GM21619 (cell line): ENCODE data around the gene DOHH.
"Not testable (repeated sequence)": the region's sequence is repeated elsewhere in the genome, so short reads cannot be mapped to it uniquely, and the experiment has no call there.

Experiments
- ATAC-seq: cut with Tn5 transposase; IDR thresholded peaks from one replicate; pipeline ENCODE4 v1.9.1; 2021; ENCODE audit not compliant: unreplicated experiment

The DOHH gene

GRCh38 chr19:3535235-3535535 is 34.7 kb upstream of the DOHH start:
- ATAC-seq = no peak

DNA sequence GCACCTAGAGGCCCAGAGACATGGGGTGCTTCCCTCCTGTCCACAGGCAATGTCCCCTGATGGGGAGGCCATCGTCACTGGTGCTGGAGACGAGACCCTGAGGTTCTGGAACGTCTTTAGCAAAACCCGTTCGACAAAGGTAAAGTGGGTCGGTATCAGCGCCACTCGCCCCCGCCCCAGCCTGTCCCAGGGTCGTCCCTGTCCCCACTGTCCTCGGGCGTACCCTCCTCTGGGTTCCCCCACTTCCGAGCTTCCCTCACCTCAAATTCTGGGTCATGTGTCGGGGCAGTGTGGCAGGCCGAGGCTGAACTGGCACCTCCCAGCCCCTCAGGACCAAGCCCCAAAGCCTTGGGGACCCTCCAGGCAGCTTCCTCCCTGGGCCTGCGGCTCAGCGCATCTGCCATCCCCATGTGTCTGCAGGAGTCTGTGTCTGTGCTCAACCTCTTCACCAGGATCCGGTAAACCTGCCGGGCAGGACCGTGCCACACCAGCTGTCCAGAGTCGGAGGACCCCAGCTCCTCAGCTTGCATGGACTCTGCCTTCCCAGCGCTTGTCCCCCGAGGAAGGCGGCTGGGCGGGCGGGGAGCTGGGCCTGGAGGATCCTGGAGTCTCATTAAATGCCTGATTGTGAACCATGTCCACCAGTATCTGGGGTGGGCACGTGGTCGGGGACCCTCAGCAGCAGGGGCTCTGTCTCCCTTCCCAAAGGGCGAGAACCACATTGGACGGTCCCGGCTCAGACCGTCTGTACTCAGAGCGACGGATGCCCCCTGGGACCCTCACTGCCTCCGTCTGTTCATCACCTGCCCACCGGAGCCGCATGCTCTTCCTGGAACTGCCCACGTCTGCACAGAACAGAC is 34.1 kb upstream of the DOHH start:
- no peak for ATAC-seq

DNA sequence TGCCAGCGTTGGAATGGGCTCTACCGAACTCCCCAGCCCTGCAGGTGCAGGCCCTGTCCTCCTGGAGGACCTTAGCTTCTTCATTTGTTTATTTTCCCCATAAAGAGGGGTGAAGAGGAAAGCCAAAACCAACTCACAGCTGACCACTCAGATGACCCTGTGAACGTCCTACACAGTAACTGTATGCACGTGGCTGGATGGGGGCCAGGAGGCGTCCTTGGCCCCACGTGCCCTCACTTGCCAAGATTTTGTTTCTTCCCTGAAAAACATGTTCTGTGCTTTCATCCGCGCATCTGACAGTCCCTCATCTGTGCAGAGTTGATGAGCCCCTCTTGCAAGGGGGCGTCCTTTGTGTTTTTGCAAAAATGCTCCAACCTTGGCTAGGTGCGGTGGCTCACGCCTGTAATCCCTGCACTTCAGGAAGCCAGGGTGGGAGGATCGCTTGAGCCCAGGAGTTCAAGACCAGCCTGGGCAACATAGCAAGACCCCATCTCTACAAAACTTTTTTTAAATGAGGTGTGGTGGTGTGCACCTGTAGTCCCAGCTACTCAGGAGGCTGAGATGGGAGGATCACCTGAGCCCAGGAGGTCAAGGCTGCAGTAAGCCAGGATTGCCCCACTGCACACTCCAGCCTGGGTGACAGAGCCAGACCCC is 33.2 kb upstream of the DOHH start:
- ATAC-seq = no peak

DNA sequence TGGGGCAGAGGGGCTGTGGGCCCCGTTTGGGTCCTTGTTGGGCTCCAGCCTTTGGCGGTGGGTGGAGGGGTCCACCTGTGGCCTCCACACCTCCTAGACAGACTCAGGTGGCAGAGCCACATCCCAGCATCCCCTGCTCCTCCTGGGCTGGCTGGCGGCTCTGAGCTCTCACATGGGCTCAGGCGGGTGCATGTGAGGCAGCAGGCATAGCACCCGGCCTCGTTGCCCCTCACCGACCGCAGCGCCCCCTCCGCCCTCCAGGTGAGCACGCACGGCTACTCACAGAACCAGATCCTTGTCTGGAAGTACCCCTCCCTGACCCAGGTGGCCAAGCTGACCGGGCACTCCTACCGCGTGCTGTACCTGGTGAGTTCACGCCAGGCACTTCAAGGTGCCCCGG is 32.6 kb upstream of the DOHH start:
- no peak for ATAC-seq

DNA sequence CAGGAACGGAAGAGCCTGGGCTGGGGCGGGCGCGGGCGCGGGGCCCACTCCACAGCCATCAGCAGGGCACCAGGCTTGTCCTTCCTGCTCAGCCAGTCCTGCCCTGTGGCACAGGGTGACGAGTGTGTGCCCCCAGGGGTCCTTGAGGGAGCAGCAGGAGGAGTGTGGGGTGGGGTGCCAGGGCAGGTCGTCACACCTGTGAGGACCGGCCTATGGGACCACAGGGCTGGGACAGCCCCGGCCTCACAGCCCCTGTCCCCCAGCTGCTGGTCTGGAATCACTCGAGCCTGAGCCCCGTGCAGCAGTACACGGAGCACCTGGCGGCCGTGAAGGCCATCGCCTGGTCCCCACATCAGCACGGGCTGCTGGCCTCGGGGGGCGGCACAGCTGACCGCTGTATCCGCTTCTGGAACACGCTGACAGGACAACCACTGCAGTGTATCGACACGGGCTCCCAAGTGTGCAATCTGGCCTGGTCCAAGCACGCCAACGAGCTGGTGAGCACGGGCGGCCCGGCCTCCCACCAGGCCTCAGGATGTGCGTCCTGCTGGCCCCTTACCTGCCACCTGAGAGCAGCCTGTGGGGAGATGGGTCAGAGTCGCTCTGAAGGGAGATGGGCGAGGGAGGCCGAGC is 31.8 kb upstream of the DOHH start:
- no peak for ATAC-seq

DNA sequence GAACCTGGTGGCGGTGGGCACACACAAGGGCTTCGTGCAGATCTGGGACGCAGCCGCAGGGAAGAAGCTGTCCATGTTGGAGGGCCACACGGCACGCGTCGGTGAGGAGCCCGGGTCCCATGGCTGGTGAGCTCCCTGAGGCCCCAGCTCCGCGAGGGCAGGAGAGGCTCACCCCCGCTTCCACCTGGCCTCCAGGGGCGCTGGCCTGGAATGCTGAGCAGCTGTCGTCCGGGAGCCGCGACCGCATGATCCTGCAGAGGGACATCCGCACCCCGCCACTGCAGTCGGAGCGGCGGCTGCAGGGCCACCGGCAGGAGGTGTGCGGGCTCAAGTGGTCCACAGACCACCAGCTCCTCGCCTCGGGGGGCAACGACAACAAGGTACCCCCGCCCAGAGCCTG is 31.2 kb upstream of the DOHH start:
- ATAC-seq = no peak

DNA sequence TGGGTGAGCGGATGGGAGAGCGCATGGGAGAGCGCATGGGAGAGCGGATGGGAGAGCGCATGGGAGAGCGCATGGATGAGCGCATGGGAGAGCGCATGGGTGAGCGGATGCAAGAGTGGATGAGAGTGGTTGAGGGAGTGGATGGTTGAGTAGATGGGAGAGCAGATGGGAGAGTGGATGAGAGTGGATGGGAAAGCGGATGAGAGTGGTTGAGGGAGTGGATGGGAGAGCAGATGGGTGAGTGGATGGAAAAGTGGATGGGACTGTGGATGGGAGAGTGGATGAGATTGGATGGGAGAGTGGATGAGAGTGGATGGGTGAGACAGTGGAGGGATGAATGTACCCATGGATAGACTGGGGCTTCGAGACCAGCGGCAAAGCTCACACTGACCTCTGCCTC is 29.9 kb upstream of the DOHH start:
- no peak for ATAC-seq

DNA sequence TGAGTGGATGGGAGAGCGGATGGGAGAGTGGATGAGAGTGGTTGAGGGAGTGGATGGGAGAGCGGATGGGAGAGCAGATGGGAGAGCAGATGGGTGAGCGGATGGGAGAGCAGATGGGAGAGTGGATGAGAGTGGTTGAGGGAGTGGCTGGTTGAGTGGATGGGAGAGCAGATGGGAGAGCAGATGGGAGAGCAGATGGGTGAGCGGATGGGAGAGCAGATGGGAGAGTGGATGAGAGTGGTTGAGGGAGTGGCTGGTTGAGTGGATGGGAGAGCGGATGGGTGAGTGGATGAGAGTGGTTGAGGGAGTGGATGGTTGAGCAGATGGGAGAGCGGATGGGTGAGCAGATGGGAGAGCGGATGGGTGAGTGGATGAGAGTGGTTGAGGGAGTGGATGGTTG is 28.8 kb upstream of the DOHH start:
- ATAC-seq = not testable (repeated sequence)

DNA sequence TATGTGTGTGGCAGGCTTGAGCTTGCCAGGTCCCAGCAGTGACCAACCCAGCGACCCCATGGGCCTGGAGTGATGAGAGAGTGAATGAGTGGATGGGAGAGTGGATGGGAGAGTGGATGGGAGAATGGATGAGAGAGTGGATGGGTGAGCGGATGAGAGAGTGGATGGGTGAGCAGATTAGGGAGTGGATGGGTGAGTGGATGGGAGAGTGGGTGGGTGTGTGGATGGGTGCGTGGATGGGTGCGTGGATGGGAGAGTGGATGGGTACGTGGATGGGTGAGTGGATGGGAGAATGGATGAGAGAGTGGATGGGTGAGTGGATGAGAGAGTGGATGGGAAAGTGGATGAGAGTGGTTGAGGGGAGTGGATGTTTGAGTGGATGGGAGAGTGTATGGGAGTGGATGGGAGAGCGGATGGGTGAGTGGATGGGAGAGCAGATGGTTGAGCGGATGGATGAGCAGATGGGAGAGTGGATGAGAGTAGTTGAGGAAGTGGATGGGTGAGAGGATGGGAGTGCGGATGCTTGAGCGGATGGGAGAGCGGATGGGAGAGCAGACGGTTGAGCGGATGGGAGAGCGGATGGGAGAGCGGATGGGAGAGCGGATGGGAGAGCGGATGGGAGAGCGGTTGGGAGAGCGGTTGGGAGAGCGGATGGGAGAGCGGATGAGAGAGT is 28.2 kb upstream of the DOHH start:
- no peak for ATAC-seq

- ATAC-seq = no peak
Observed at GRCh38 chr19:3528080-3528479, 27.6 kb upstream of the DOHH start.

DNA sequence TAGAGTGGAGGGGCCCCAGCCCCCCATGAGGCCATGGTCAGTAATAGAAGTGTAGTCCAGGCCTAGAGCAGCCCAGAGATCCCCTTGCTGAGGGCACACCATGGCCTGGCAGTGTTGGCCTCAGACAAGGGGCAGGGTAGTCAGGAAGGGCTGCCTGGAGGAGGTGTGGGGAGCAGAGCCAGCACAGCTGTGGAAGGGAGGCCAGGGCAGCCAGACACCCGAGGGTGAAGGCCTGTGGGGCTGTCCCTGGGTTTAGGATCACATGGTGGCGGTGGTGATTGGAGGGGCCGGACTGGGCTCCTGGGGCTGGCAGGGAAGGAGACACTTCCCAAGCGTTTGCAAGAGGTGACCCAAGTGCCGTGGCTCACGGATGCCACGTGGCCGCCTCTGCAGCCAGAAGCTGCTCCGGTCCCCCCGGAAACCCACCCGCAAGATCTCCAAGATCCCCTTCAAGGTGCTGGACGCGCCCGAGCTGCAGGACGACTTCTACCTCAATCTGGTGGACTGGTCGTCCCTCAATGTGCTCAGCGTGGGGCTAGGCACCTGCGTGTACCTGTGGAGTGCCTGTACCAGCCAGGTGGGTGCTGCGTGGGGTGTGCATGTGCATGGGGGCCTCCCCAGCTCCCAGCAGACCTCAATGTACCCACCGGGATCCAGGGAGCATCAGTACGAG is 26.9 kb upstream of the DOHH start:
- no peak for ATAC-seq

DNA sequence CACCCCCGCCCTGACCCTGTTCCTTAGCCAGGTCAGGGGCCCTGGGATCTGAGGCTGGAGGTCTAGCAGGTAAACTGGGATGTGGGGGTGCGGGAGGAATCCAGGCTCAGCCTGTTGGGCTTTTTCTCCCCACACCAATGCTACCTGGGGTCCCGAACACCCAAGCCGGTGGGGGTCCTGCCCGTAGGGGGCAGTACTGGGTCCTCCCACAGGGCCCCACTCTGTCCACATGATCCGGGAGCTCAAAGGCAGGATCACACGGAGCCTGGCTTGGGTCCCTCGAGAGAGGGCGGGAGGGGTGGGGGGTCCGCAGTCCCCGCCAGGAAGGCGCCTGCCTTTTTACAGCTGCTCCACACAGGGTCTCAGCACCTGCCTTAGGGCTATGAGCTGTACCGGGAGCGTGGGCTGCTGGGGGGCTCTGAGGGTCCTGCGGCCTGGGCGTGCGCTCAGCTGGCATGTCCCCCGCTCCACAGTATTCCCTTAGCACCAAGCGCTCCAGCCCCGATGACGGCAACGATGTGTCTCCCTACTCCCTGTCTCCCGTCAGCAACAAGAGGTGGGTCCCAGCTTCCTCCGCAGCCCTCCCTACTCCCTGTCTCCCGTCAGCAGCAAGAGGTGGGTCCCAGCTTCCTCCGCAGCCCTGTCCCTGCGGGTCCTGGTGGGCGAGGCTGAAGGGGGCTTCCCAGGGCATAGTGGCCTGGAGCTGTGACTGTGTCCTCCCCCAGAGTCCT is 26.2 kb upstream of the DOHH start:
- no peak for ATAC-seq

DNA sequence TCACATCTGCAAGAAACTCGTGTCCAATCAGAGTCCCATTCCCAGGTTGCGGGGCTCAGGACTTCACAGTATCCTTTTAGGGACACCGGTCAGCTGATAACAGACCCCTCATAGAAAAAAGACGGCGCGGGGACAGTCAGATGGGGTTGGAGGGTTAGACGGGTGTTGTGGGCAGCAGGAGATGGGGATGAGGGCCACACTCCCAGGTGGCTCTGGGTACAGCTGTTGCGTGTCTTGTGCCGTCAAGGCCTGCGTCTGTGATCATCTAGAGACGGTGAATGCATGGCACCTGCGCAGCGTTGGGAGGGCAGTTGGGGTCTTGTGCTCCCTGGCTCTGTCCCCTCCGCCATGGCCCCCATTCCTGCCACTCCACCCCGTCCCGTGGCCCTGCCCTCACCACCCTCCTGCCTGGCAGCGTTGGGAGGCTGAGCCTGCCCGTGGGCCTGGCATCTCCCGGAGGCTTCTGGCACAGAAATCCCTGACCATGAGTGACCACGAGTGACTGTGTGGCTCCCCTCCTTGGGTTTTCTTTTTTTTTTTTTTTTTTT is 24.5 kb upstream of the DOHH start:
- ATAC-seq = no peak

- ATAC-seq = no peak
Observed at GRCh38 chr19:3524078-3524842, 23.8 kb upstream of the DOHH start.

GRCh38 chr19:3523361-3524077 is 23.0 kb upstream of the DOHH start:
- ATAC-seq = no peak

DNA sequence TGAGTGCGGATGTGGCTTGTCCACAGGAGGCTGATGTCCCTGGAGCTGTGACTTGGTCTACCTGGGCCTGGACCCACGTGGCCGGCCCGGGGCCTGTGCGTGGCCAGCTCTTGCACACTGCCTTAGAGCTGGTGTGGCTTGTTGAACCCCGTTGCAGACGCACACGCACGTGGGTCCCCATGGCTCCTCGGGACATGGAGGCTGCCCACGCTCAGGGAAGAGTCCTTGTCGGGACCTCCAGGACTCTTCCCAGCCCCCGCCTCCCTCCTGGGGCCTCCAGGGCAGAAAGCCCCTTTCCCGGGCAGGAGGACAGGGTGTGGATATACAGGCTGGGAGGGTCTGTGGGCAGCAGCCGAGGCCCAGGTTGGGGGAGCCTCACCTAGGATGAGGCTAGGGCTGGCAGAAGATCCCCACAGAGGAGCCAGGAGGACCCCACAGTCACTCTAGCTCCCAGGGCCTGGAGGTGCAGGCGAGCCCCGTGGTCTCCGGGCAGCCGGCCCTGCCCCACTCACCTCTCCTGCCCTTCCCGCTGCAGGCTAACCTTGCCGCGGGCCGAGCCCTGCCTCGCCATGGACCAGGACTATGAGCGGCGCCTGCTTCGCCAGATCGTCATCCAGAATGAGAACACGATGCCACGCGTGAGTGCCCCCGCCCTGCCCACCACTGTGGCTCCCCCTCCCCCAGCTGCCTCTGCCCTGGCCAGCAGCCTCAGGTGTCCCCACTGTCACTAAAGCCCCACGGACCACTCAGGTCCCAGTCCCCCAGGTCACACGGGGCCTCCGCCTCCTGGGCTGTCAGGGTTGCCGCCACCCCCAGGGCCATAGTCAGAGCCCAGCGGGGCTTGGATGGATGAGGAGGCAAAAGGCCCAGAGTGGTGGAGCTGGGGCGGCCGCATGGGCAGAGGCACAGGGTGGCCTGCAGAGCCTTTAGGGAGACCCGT is 22.2 kb upstream of the DOHH start:
- no peak for ATAC-seq

DNA sequence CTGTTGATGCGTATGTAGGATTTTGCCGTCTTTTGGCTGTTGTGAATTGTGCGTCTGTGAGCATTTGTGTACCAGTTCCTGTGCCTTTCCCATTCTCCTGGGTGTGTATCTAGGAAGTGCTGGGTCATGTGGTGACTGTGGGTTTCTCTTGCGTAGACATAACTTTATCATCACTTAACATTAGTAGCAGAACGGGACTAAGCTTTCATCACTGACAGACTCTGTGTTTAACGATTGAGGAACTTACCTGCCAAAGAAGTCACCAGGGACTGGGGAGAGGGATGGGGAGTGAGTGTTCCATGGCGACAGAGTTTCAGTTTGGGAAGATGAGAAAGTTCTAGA is 20.6 kb upstream of the DOHH start:
- ATAC-seq = no peak
